Measurements from ENCODE around the gene FXYD5.
A peak's percentile ranks its signal among the peaks of the same experiment; 100 is the strongest.

Gene FXYD5

GRCh38 chr19:35143231-35143715 lies 11.3 kb upstream of the FXYD5 start, which contains the start of gene FXYD7:
TSS of gene FXYD7 (plus strand) at chr19:35143255. CDS start at chr19:35143334, 79 bp downstream.
- Histone ChIP-seq H3K27ac (ENCODE audit: poor library complexity, severe bottlenecking) (no peak within 1 kb of the TSS), H3K27me3 (ENCODE audit: insufficient read depth, poor library complexity, severe bottlenecking) (peaks cover 26% of the 10 kb centered on the region), H3K36me3 (ENCODE audit: low read depth) (no peaks in the 10 kb centered on the region), H3K4me1 (ENCODE audit: insufficient read depth, poor library complexity, severe bottlenecking) (peaks cover 4% of the 10 kb centered on the region), H3K4me3 (ENCODE audit: severe bottlenecking) (no peak within 1 kb of the TSS), H3K9me3 (ENCODE audit: severe bottlenecking) (no peaks in the 10 kb centered on the region)
- TF ChIP-seq, protein P1, sequence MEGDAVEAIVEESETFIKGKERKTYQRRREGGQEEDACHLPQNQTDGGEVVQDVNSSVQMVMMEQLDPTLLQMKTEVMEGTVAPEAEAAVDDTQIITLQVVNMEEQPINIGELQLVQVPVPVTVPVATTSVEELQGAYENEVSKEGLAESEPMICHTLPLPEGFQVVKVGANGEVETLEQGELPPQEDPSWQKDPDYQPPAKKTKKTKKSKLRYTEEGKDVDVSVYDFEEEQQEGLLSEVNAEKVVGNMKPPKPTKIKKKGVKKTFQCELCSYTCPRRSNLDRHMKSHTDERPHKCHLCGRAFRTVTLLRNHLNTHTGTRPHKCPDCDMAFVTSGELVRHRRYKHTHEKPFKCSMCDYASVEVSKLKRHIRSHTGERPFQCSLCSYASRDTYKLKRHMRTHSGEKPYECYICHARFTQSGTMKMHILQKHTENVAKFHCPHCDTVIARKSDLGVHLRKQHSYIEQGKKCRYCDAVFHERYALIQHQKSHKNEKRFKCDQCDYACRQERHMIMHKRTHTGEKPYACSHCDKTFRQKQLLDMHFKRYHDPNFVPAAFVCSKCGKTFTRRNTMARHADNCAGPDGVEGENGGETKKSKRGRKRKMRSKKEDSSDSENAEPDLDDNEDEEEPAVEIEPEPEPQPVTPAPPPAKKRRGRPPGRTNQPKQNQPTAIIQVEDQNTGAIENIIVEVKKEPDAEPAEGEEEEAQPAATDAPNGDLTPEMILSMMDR (IDR thresholded peaks at IDR 0.05; ENCODE audit: poor library complexity, severe bottlenecking), result peak; percentile 58
- DNase-seq (ENCODE audit: low spot score) (no peak), ATAC-seq (ENCODE audit: low read depth) (no peak)

DNA sequence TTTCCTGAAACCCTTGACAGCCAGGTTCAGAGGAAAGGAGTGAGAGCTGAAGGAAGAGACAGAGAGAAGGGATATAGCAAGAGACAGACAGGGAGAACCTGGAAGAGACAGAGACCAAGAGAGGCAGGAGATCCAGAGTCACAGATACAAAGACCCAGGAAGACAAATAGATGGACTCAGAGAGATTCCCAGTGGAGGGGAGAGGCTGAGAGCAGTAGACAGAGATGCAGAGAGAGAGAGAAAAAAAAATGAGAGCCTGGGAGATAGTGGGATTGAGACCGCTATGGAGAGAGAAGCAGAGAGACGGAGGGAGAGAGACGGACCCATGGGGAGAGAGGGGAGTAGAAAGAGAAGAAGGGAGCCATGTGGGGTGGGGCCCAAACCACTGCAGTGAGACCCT lies 10.7 kb upstream of the FXYD5 start:
- ATAC-seq (ENCODE audit: low read depth) (no peak), DNase-seq (ENCODE audit: low spot score) (no peak)
- Histone ChIP-seq H3K4me3 (ENCODE audit: severe bottlenecking) (no peak overlapping the region), H3K36me3 (ENCODE audit: low read depth) (no peaks in the 10 kb centered on the region), H3K27me3 (ENCODE audit: insufficient read depth, poor library complexity, severe bottlenecking) (peaks cover 26% of the 10 kb centered on the region), H3K27ac (ENCODE audit: poor library complexity, severe bottlenecking) (no peak overlapping the region), H3K4me1 (ENCODE audit: insufficient read depth, poor library complexity, severe bottlenecking) (peaks cover 4% of the 10 kb centered on the region), H3K9me3 (ENCODE audit: severe bottlenecking) (no peaks in the 10 kb centered on the region)
- TF ChIP-seq, protein P1 (IDR thresholded peaks at IDR 0.05; ENCODE audit: poor library complexity, severe bottlenecking), result no peak

GRCh38 chr19:35144259-35144599 lies 10.3 kb upstream of the FXYD5 start:
- Histone ChIP-seq H3K4me3 (ENCODE audit: severe bottlenecking) (no peak overlapping the region), H3K36me3 (ENCODE audit: low read depth) (no peaks in the 10 kb centered on the region), H3K27ac (ENCODE audit: poor library complexity, severe bottlenecking) (no peak overlapping the region), H3K27me3 (ENCODE audit: insufficient read depth, poor library complexity, severe bottlenecking) (peaks cover 26% of the 10 kb centered on the region), H3K4me1 (ENCODE audit: insufficient read depth, poor library complexity, severe bottlenecking) (peaks cover 4% of the 10 kb centered on the region), H3K9me3 (ENCODE audit: severe bottlenecking) (no peaks in the 10 kb centered on the region)
- TF ChIP-seq, protein P1 (IDR thresholded peaks at IDR 0.05; ENCODE audit: poor library complexity, severe bottlenecking), result no peak
- DNase-seq (ENCODE audit: low spot score) (no peak), ATAC-seq (ENCODE audit: low read depth) (no peak)

GRCh38 chr19:35144600-35145436 lies 9.7 kb upstream of the FXYD5 start:
- no peak overlapping the region for H3K27ac ChIP-seq (ENCODE audit: poor library complexity, severe bottlenecking)
- H3K9me3 ChIP-seq (ENCODE audit: severe bottlenecking), result no peaks in the 10 kb centered on the region
- DNase-seq (ENCODE audit: low spot score) (peak; percentile 94), ATAC-seq (ENCODE audit: low read depth) (peak; percentile 51; the same call in 2 of the 3 replicates)
- peaks cover 26% of the 10 kb centered on the region for H3K27me3 ChIP-seq (ENCODE audit: insufficient read depth, poor library complexity, severe bottlenecking)
- peaks cover 4% of the 10 kb centered on the region for H3K4me1 ChIP-seq (ENCODE audit: insufficient read depth, poor library complexity, severe bottlenecking)
- TF ChIP-seq, protein P1 (IDR thresholded peaks at IDR 0.05; ENCODE audit: poor library complexity, severe bottlenecking), result no peak
- no peaks in the 10 kb centered on the region for H3K36me3 ChIP-seq (ENCODE audit: low read depth)
- no peak overlapping the region for H3K4me3 ChIP-seq (ENCODE audit: severe bottlenecking)

Measured in RWPE2 (cell line).